ENCODE results near the gene LCMT1.
"Not testable (repeated sequence)": the region's sequence is repeated elsewhere in the genome, so short reads cannot be mapped to it uniquely, and the experiment has no call there.

Gene LCMT1

GRCh38 chr16:25095636-25096035 is 15.9 kb upstream of the LCMT1 start:
- no peak for DNase-seq (ENCODE audit: low read depth in 2 of 2)

DNA sequence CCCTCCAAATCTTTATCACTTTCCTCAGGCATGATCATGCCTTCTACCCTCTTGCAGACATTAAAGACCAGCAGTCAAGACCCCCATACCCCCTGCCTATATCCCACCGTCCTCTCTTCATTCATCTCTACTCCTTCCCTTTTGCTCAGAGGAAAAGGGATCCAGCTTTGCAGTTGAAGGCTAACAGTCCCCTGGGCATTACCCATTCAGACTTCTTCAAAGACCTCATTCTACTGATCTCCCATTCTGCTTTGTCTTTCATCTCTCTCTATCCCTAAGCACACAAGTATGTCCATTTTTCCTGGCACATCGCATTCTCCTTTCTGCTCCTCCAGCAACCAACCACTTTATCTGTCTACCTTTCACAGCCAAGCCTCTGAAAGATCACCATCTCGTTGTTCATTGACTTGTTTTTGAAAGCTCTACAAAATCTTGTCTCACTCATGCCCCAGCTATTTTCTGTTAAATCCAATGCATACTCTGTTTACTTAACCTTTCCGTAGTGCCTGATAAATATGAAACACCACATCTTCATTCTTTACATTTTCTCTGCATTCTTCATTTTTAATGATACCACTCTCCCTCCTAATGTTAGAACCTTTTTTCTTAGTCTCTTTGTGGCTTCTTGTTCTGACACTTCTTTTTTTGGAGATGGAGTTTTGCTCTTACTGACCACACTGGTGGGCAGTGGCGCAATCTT is 14.1 kb upstream of the LCMT1 start:
- peak; percentile 23 to 25 for DNase-seq (ENCODE audit: low read depth in 2 of 2)

DNA sequence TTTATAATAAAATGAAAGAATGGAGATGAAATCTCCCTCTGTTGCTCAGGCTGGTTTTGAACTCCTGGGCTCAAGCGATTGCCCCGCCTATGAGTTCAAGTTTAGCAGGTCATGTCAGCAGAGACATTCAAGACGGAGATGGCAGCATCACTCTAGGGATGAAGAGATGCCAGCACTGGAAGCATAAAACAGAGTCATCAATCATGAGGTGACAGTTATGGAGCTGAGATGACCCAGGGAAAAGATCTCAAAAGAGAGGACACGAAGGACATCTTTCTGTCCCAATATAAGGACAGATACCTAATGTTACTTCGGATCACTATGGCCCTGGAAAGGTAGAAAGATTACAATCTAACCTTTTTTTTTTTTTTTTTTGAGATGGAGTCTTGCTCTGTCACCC is 11.0 kb upstream of the LCMT1 start:
- DNase-seq (ENCODE audit: low read depth in 2 of 2), result no peak

DNA sequence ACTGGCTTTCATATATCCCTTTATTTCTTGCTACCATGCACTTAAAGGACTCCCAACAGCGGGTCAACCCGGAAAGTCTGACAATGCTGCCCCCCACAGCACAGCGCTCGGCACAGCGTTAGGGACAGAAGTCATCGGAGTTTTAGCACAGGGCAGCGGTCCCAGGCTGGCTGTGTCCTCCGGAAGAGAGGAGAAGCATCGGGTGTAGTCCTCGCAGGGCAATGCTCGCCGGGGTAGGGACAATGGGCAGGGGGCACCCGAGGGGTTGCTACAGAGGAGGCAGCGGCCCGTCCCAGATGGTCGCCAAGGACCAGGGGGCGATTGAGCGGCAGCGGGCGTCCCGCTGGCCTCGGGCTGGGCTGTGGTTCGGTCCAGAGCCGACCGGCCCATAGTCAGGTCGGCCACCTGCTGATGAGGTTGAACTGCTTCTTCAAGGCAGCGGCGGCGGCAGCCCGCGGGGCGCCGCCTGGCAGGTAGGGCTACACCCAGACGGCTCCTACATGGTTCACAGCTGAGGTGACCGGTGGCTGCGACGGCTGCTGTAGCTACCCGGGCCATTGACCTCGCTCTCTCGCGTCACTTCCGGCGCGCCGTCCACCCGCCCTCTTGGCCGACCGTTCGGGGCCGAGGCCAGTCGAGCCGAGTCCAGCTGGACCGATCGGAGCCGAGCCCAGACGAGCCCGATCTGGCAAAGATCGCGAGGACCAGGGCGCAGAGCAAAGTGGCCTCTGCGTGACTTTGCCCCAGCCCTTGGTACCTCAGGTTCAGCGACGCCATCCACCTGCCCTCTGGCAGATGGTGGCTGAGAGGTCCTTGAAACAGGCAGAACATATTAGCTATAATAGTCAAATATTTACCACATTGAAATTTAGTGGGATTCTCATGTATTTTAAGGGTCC is 4.7 kb upstream of the LCMT1 start:
- DNase-seq (ENCODE audit: low read depth in 2 of 2), result peak in 1 of 2 experiments; percentile 25

GRCh38 chr16:25107466-25107792 is 4.1 kb upstream of the LCMT1 start:
- DNase-seq (ENCODE audit: low read depth in 2 of 2), result no peak

DNA sequence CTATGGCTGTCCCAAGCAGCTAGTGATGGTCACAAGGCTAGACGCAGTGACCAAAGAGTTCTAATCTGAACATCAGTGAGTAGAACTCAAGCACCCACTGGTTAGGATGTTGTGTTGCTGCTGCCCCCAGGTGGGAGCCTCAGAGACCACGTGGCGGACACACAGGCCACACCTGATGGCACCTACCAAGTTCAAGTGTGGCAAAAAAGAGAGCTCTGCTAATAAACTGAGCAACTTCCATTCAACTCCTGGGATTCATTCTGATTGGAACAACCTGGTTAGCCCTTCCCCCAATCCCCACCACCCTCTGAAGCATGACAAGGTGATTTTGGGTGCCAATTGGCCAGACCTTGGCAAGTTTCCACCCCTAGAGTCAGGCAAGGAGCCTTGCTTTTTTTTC is 3.5 kb upstream of the LCMT1 start:
- no peak for DNase-seq (ENCODE audit: low read depth in 2 of 2)

DNA sequence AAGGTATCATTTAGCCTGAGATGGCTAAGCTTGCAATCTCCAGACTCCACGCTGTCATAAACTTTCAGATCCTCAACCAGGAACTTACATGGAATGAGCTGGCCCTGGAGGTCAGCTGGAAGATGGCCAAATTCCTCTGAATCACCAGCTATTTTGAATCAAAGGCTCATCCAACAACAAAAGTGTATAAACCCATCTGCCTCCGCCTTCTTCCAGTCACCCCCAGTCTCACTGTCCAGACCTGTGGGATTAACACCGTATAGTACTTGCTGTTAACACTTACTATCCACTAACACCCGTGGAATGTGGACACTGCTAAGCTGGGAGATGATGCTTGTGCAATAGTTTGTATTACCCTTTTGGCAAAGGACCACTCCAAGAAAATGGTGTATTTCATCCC is 1.9 kb upstream of the LCMT1 start:
- peak; percentile 82 to 84 for DNase-seq (ENCODE audit: low read depth in 2 of 2)

DNA sequence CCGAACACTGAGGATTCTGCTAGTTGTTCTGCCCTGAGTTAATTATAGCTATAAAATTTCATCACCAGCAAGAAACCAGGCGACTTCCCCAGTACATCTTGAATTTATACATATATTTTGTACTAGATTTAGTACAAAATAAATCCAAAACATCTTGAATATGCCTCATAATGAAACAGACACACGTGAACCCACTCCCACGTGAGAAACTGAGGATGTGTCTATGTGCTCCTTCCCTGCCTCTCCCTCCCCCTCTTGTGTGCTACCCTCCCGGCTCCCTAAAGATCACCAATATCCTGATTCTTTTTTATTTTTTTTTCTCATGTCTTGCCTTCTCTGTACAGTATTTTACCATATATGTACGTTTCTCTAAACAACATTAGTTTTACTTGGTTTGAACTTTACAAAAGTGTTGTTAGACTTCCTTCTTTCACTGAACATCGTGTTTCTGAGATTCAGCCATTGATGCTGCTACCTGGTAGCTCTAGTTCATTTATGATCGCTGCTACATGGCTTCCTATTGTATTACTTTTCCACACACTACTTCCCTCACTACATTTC is 1.1 kb upstream of the LCMT1 start:
- DNase-seq (ENCODE audit: low read depth in 2 of 2), result no peak

DNA sequence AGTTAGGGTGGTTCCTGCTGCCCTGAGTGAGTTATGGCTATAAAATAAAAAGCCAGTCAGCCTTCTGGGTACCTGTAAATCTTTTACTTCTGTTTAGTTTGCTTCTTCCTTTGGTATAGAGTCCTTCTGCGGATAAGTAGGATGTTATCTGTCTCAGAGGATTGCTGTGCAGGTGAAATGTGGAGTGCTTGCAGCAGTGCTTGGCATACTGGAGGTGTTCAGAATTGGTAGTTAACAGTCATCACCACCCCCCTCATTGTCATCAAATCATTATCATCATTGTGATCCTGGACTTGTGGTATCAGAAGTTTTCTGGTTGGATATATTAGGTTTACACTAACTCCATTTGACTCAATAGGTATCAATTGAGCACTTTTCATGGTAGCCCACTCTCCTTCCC is 2.6 kb downstream of the LCMT1 start:
- no peak for DNase-seq (ENCODE audit: low read depth in 2 of 2)

DNA sequence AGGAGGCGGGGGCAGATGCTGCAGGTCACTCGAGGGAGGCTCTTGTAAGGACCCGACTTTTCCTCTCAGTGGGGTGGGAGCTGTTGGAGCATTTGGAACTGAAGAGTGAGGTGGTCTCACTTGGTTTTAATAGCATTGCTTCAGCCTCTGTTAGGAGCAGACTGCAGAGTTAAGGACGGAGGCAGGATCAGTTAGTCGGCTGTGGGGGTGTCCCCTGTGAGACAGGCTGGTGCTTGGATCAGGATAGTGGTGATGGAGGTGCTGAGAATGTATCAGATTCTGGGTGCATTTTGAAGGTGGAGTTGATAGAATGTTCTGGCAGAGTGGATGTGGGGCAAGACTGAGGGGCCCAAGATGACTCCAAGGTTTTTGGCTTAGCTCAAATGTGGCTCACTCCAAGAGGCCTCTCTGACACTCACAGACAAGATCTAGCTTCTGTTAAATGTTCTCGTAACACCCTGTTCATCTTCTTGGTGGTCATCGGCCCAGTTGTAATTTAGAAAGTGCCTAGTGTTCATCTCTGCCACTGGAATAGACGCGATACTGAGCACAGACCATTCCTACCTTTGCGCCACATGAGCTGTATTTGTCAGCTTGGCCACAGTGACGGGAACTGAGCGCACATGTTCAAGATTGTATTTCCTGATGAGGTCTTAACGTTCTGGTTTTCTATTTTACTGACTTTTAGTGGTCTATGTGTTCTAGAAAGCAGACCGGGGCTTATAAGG is 7.5 kb downstream of the LCMT1 start:
- DNase-seq (ENCODE audit: low read depth in 2 of 2), result no peak

DNA sequence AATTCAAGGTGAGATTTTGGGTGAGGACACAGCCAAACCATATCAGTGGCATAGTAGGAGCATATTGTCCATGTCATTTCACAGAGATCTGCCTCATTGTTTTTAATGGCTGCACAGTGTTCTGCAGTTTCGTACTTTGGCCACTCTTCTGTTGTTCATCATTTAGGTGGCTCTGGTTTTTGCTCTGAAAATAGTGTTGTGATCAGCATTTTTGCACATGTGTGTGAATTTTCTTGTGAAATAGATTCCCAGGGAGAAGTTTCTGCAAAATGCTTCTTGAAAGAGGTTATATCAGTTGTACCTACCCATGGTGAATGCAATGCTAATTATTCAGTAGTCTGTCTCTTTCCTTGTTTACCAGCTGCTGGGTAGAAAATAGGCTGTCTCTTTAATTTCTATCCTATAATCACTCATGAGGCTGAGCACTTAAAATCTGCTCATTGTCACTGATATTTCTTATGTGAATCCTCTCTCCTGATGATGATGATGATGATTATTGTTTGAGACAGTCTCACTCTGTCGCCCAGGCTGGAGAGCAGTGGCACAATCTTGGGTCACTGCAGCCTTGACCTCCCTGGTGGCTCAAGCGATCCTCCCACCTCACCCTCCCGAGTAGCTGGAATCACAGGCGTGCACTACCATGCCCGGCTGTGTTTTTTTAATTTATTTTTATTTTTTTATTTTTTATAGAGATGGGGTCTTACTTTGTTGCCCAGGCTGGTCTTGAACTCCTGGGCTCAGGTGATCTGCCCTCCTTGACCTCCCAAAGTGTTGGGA is 10.5 kb downstream of the LCMT1 start:
- DNase-seq (ENCODE audit: low read depth in 2 of 2), result no peak

DNA sequence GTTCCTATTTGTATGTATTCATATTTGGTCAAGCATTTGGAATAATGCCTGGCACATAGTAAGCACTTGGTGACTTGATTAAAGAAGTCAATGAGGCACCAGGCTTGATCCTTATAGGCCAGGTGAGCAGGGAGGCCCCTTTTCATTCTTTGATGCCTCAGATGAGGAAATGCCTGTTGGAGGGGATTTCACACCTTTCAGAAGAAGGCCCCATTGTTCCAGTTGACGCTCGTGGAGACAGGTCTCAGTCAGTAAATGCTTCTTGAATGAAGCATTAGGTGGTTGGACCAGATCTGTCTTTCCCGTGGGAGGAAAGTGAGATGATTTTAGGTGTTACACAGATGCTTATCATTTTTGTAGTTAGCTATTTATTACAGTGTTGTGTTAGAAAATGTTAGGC is 13.0 kb downstream of the LCMT1 start:
- no peak for DNase-seq (ENCODE audit: low read depth in 2 of 2)

- not testable (repeated sequence) for DNase-seq (ENCODE audit: low read depth in 2 of 2)
These were observed 14.6 kb downstream of the LCMT1 start for GRCh38 chr16:25126086-25126666.

- peak; percentile 53 to 54 for DNase-seq (ENCODE audit: low read depth in 2 of 2)
These were observed 15.3 kb downstream of the LCMT1 start for GRCh38 chr16:25126820-25127232.

DNA sequence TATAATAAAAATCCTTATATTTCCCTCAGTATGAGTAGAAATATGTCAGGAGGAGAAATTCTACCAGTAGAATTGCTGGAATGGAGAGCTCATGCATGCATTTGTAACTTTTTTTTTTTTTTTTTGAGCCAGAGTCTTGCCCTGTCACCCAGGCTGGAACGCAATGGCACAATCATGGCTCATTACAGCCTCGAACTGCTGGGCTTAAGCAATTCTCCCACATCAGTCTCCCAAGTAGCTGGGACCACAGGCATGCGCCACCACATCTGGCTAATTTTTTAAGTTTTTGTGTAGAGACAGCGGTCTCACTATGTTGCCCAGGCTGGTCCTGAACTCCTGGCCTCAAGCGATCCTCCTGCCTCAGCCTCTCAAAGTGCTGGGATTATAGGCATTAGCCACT is 21.2 kb downstream of the LCMT1 start:
- DNase-seq (ENCODE audit: low read depth in 2 of 2), result not testable (repeated sequence)

GRCh38 chr16:25134166-25134700 is 22.7 kb downstream of the LCMT1 start:
- DNase-seq (ENCODE audit: low read depth in 2 of 2), result no peak

DNA sequence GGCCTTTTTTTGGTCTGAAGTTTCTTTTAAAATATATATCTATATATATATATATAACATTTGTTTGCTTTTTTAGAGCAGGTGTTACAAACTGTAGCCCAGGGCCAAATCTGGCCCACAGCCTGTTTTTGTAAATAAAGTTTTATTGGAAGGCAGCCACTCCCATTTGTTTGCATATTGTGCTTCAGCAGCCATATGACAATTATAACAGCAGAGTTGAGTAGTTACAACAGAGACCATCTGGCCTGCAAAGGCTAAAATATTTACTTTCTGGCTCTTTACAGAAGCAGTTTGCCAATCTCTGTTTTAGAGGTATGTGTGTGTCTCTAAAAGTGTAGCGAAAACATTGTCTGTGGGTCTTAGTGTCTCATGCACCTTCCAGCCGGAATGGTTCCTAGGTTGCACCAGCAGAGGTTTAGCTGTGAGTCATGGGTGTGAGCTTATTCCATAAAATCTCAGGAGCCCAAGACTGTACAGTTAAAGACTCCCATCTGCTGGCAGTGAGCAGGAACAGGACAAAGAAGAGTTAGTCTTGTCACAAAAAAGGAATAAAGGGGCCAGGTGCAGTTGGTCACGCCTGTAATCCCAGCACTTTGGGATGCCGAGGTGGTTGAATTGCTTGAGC is 23.8 kb downstream of the LCMT1 start:
- DNase-seq (ENCODE audit: low read depth in 2 of 2), result peak in 1 of 2 experiments; percentile 12

- DNase-seq (ENCODE audit: low read depth in 2 of 2), result no peak
These were observed 26.6 kb downstream of the LCMT1 start for GRCh38 chr16:25138130-25138529.

GRCh38 chr16:25140459-25140858 is 28.9 kb downstream of the LCMT1 start:
- no peak for DNase-seq (ENCODE audit: low read depth in 2 of 2)

DNA sequence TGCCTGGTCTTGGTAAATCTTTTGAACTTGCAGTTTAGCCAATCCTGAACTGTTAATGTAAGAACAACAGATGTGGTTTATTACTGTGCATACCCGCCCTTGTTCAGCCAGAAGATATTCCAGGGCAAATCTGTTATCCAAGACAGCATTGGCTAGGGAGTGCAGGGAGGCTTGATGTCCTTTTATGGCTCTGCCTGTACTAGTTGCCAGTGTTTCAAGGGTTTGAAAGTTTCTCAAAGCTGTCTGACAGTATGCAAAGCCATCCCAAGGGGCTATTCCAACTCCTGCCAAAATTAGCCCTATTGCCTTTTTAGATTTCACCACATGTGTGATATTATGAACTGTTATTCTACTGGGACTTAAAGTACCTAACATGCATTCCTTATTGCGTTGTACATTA is 30.1 kb downstream of the LCMT1 start:
- DNase-seq (ENCODE audit: low read depth in 2 of 2), result peak; percentile 22 to 25

All from fibroblast of skin of left quadriceps (primary cell).